HFF-Myc (cell line): ENCODE data around the gene PYDC1.
"Not testable (repeated sequence)": the region's sequence is repeated elsewhere in the genome, so short reads cannot be mapped to it uniquely, and the experiment has no call there.

Experiments
- DNase-seq: peaks from one replicate; pipeline ENCODE4 v3.0.0-alpha.2; 2011; ENCODE audit warnings: low read depth; ENCODE audit errors: extremely low read depth
- H3K4me3 ChIP-seq: replicated peaks from 2 replicates; pipeline ENCODE4 v1.5.1; 2011; ENCODE audit warnings: low read depth, mild to moderate bottlenecking, control low read depth, low read length
- CTCF ChIP-seq: IDR thresholded peaks from 2 replicates; pipeline ENCODE4 v1.5.1; 2012; ENCODE audit warnings: mild to moderate bottlenecking, low read depth, low read length, control low read depth; ENCODE audit errors: missing control alignments

Gene PYDC1

GRCh38 chr16:31200821-31201568 lies 15.9 kb downstream of the PYDC1 start:
- peak; percentile 21 for DNase-seq
- TF ChIP-seq CTCF = peak; percentile 12
- no peak overlapping the region; the same call in 1 of the 2 replicates for H3K4me3 ChIP-seq

GRCh38 chr16:31200111-31200510 lies 16.8 kb downstream of the PYDC1 start:
- H3K4me3 ChIP-seq, DNase-seq: not testable (repeated sequence)

- no peak overlapping the region for H3K4me3 ChIP-seq
- TF ChIP-seq CTCF = no peak
- no peak for DNase-seq
Measured at GRCh38 chr16:31199430-31200041, 17.4 kb downstream of the PYDC1 start.

- H3K4me3 ChIP-seq = no peak overlapping the region
- no peak for DNase-seq
- TF ChIP-seq CTCF = no peak
Measured at GRCh38 chr16:31198207-31198882, 18.6 kb downstream of the PYDC1 start.

- DNase-seq = no peak
- TF ChIP-seq CTCF = no peak
- no peak overlapping the region for H3K4me3 ChIP-seq
Measured at GRCh38 chr16:31196324-31197088, 20.4 kb downstream of the PYDC1 start.

GRCh38 chr16:31195861-31196260 lies 21.1 kb downstream of the PYDC1 start:
- not testable (repeated sequence) for H3K4me3 ChIP-seq

GRCh38 chr16:31194898-31195297 lies 22.0 kb downstream of the PYDC1 start:
- DNase-seq = no peak
- no peak for TF ChIP-seq CTCF
- no peak overlapping the region for H3K4me3 ChIP-seq

More at GRCh38 chr16:31195861-31196260, 21.1 kb downstream of the PYDC1 start:
- not testable (repeated sequence) for DNase-seq
